ENCODE results near the gene CLASP1.
"Not testable (repeated sequence)": the region's sequence is repeated elsewhere in the genome, so short reads cannot be mapped to it uniquely, and the experiment has no call there.

- TF ChIP-seq POLR2A (IDR thresholded peaks at IDR 0.05); EP300 (IDR thresholded peaks at IDR 0.05; ENCODE audit: low read depth); POLR2AphosphoS5 (IDR thresholded peaks at IDR 0.05): not testable (repeated sequence)
- TF ChIP-seq, protein P1, sequence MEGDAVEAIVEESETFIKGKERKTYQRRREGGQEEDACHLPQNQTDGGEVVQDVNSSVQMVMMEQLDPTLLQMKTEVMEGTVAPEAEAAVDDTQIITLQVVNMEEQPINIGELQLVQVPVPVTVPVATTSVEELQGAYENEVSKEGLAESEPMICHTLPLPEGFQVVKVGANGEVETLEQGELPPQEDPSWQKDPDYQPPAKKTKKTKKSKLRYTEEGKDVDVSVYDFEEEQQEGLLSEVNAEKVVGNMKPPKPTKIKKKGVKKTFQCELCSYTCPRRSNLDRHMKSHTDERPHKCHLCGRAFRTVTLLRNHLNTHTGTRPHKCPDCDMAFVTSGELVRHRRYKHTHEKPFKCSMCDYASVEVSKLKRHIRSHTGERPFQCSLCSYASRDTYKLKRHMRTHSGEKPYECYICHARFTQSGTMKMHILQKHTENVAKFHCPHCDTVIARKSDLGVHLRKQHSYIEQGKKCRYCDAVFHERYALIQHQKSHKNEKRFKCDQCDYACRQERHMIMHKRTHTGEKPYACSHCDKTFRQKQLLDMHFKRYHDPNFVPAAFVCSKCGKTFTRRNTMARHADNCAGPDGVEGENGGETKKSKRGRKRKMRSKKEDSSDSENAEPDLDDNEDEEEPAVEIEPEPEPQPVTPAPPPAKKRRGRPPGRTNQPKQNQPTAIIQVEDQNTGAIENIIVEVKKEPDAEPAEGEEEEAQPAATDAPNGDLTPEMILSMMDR (IDR thresholded peaks at IDR 0.05), result peak in 2 of 5 experiments; percentile 27 to 41
These were observed 274.7 kb downstream of the CLASP1 start for GRCh38 chr2:121374412-121375075.
